Measurements from ENCODE around the gene TUT4. TPM values are rescaled to one million over a fixed set of nuclear protein-coding genes. Genes with fewer than 3 reads are reported as not detected.

The TUT4 gene
- total and polyA plus RNA-seq, 2 experiments from 2014 or later: 69.9 to 116 TPM

- no peak for TF ChIP-seq ZNF462 (CRISPR knock-in tag; IDR thresholded peaks at IDR 0.05)
- TF ChIP-seq ETS1 (IDR thresholded peaks at IDR 0.05): peak; percentile 67
Observed at GRCh38 chr1:52404116-52404974, 148.5 kb downstream of the TUT4 start, which contains the start of the genes ORC1 and PRPF38A (continued).

GRCh38 chr1:52403566-52404115 lies 149.3 kb downstream of the TUT4 start:
- Mint-ChIP-seq H3K27me3 (ENCODE audit: insufficient read depth, low read depth, poor library complexity) (no peaks in the 10 kb centered on the region), H3K4me1 (peaks cover 16% of the 10 kb centered on the region; the same call in 2 of the 3 replicates), H3K27ac (peak overlapping the region; percentile 100), H3K36me3 (ENCODE audit: low read depth) (peaks cover 71% of the 10 kb centered on the region), H3K4me3 (peak overlapping the region; percentile 100), H3K9me3 (no peaks in the 10 kb centered on the region)
- DNase-seq (ENCODE audit: low spot score) (peak; percentile 87), ATAC-seq (peak; percentile 88)
- peak overlapping the region; percentile 28; the same call in 1 of the 2 replicates for H2AFZ ChIP-seq
- peaks cover 38% of the 10 kb centered on the region for H3K36me3 ChIP-seq (ENCODE audit: insufficient read depth)
- peak overlapping the region; percentile 93 for H3K4me2 ChIP-seq
- no peak for TF ChIP-seq STAT1 (IDR thresholded peaks at IDR 0.05; ENCODE audit: unreplicated experiment)
- peak; percentile 75 for TF ChIP-seq CREB1 (CRISPR knock-in tag; IDR thresholded peaks at IDR 0.05; ENCODE audit: low read depth)
- H3K4me1 ChIP-seq (ENCODE audit: insufficient read depth): peaks cover 15% of the 10 kb centered on the region
- no peaks in the 10 kb centered on the region for H3K27me3 ChIP-seq (ENCODE audit: insufficient read depth)
- peak overlapping the region; percentile 99 for H3K27ac ChIP-seq (ENCODE audit: low read depth)
- H3F3A ChIP-seq (replicated peaks; ENCODE audit: low read depth): peaks cover 11% of the 10 kb centered on the region; the same call in 1 of the 2 replicates
- peaks cover 28% of the 10 kb centered on the region for H4K20me1 ChIP-seq (replicated peaks; ENCODE audit: insufficient read depth)
- no peaks in the 10 kb centered on the region for H3K9me2 ChIP-seq (ENCODE audit: insufficient read depth)
- H3K79me2 ChIP-seq (replicated peaks; ENCODE audit: insufficient read depth): peaks cover 87% of the 10 kb centered on the region
- peak overlapping the region; percentile 82 for H3K4me3 ChIP-seq

All from GM23338 (cell line).